Measurements from ENCODE around the gene MED8. TPM values are rescaled to one million over a fixed set of nuclear protein-coding genes. Genes with fewer than 3 reads are reported as not detected.

The MED8 gene
- 37.3 TPM for total RNA-seq
- long read RNA-seq, transcript MED8-203 (7 exons, 1,924 nt), result major isoform, 63 of 69 reads
- long read RNA-seq, partial matches to known transcripts, result 4 of 69 reads
- long read RNA-seq, other reads (novel, unspliced or antisense), result 0 of 69 reads

DNA sequence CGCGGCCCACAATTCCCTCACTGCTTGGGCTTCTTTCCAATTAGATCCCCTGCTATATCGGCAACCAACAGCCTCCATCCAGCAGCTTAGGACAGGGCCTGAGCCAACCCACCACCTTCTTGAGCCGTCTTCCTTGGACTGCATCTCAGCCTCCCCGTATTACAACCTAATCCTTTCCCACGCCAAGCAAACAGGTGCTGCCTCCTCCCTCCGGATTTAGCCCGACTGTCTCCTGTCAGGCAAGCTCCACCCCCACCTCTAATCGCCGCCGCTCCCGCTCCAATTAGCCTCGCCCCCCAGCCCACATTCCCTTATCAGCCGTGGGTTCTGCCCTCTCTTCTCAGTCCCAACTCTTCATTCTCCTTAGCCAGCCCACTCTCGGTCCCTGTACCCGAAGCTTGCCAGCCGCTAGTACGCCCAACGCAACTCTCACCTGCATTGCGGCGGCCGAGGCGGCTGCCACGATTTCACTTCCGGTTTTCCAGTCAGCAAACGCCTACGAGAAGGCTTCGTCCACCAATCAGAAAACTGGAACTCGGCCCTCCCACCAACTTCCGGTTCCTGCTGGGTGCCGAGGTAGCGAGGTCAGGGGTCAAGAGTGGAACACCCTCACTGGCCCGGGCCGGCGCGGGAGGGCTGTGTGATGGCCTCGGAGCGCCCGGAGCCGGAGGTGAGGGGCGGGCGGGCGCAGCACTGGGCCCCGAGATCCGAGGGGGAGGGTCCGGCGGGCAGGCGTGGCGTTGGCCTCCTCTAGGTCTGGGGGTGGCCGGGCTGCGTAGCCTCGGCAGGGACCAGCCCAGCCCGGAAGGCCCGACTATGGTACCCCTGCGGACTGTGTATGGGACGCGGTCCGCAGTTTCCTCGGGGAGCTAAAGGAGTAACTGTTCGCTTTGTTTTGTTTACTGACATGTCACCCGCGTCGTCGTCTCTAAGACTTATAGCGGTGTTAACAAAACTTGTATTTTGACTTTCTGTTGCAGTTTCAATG, at the start of gene MED8, which contains the start of gene SZT2:
TSS of gene MED8 (minus strand) at position 475 of the 988 bp plus-strand sequence. CDS start at position 439, 36 bp downstream.
TSS of gene SZT2 (plus strand) at position 574 of the 988 bp plus-strand sequence. CDS start at position 644, 70 bp downstream.
- DNase-seq (peak; percentile 96), ATAC-seq (peak; percentile 99)
- Histone ChIP-seq H3K36me3 (peaks cover 40% of the 10 kb centered on the region), H3K27me3 (no peaks in the 10 kb centered on the region), H3K4me1 (peaks cover 22% of the 10 kb centered on the region), H3K4me3 (peak within 1 kb of the TSS; percentile 84), H3K27ac (peak within 1 kb of the TSS; percentile 92), H3K9me3 (no peaks in the 10 kb centered on the region)
- no peak for TF ChIP-seq CTCF (IDR thresholded peaks at IDR 0.05)
- intact Hi-C loops (cut with DNase I), result no loop called here

DNA sequence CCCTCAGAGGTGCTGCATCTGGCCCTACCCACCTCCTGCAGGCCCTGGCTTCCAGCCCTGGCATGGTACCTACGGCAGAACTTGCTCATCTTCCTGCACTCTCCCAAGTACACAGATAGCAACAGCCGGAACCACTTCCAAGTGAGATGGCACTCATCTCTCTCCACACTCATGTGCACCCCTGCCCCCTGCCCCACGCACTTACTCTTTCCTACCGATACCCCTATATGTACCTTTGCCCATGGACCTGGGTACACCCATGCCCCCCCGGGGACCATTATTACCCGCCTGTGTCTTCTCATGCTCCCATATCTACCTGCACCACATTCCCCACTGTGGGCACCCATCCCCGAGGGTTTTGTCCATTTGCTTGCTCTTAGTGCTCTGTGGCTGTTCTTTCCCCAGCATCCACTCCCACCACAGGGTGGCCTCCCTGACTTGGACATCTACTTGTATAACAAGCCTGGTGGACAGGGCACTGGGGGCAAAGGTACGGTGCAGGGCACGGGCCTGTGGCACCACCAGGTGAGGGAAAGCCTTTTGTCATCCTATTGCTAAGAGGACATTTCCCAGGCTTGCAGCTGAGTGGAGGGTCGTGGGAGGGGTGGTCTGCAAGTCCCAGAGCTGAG, 49.5 kb upstream of the MED8 start:
- TF ChIP-seq CTCF (IDR thresholded peaks at IDR 0.05), result no peak
- peaks cover 82% of the 10 kb centered on the region for H3K36me3 ChIP-seq
- DNase-seq, result no peak
- H3K4me3 ChIP-seq, result no peak overlapping the region
- no peaks in the 10 kb centered on the region for H3K9me3 ChIP-seq
- H3K27me3 ChIP-seq, result no peaks in the 10 kb centered on the region
- intact Hi-C loops (cut with DNase I), result no loop called here
- H3K27ac ChIP-seq, result no peak overlapping the region
- ATAC-seq, result no peak
- peaks cover 6% of the 10 kb centered on the region for H3K4me1 ChIP-seq

- H3K36me3 ChIP-seq, result peaks cover 82% of the 10 kb centered on the region
- no peak for TF ChIP-seq CTCF (IDR thresholded peaks at IDR 0.05)
- H3K4me1 ChIP-seq, result peaks cover 6% of the 10 kb centered on the region
- intact Hi-C loops (cut with DNase I), result no loop called here
- H3K4me3 ChIP-seq, result no peak overlapping the region
- ATAC-seq, result no peak
- no peak overlapping the region for H3K27ac ChIP-seq
- H3K9me3 ChIP-seq, result no peaks in the 10 kb centered on the region
- no peaks in the 10 kb centered on the region for H3K27me3 ChIP-seq
- DNase-seq, result no peak
These were observed 49.0 kb upstream of the MED8 start for GRCh38 chr1:43438576-43438952.

DNA sequence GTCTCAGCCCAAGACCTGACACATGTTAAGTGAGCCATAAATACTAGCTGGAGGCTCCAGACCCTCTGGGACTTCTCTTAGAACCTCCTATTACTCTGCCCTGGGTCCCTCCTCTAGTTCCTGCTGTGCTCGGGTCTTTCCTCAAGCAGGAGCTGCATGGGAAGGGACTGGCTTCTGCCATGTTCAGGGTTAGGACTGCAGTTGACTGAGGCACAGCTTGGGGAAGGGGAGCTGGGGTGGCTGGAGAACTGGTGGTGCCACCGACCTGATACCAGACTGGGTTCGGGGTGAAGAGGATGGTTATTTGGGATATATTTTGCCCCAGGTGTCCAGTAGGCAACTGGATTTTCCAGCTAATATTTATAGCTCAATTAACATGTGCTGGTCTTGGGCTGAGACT, 48.4 kb upstream of the MED8 start:
- ATAC-seq (no peak), DNase-seq (no peak)
- H3K4me3 ChIP-seq, result no peak overlapping the region
- H3K4me1 ChIP-seq, result peaks cover 6% of the 10 kb centered on the region
- no peak for TF ChIP-seq CTCF (IDR thresholded peaks at IDR 0.05)
- no peaks in the 10 kb centered on the region for H3K27me3 ChIP-seq
- H3K27ac ChIP-seq, result no peak overlapping the region
- intact Hi-C loops (cut with DNase I), result no loop called here
- H3K36me3 ChIP-seq, result peaks cover 82% of the 10 kb centered on the region
- H3K9me3 ChIP-seq, result no peaks in the 10 kb centered on the region

GRCh38 chr1:43437031-43437973, 47.7 kb upstream of the MED8 start:
- no peak for TF ChIP-seq CTCF (IDR thresholded peaks at IDR 0.05)

More at GRCh38 chr1:43437031-43437973, 47.7 kb upstream of the MED8 start:
- DNase-seq, result no peak
- Histone ChIP-seq H3K4me3 (no peak overlapping the region), H3K9me3 (no peaks in the 10 kb centered on the region), H3K27me3 (no peaks in the 10 kb centered on the region), H3K27ac (no peak overlapping the region), H3K4me1 (peaks cover 6% of the 10 kb centered on the region), H3K36me3 (peaks cover 82% of the 10 kb centered on the region)
- no peak for ATAC-seq
- intact Hi-C loops (cut with DNase I), result no loop called here
